ENCODE data around the gene KRTAP5-11.
"Not testable (repeated sequence)": the region's sequence is repeated elsewhere in the genome, so short reads cannot be mapped to it uniquely, and the experiment has no call there.

The KRTAP5-11 gene, protein sequence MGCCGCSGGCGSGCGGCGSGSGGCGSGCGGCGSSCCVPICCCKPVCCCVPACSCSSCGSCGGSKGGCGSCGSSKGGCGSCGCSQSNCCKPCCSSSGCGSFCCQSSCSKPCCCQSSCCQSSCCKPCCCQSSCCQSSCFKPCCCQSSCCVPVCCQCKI

DNA sequence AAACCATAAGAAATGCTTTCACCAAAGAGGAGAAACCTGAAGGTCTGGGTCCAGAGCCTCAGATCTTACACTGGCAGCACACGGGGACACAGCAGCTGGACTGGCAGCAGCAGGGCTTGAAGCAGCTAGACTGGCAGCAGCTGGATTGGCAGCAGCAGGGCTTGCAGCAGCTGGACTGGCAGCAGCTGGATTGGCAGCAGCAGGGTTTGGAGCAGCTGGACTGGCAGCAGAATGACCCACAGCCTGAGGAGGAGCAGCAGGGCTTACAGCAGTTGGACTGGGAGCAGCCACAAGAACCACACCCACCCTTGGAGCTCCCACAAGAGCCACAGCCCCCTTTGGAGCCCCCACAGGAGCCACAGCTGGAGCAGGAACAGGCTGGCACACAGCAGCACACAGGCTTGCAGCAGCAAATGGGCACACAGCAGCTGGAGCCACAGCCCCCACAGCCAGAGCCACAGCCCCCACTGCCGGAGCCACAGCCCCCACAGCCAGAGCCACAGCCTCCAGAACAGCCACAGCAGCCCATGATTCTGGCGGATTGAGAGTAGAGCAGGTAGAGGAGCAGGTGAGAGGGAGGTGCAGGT, at the start of gene KRTAP5-11:
Gene KRTAP5-11 (minus strand): TSS at position 567 of the 587 bp plus-strand sequence. CDS start 38 bp downstream, at position 529.
- DNase-seq = no peak

GRCh38 chr11:71631551-71631950, 48.9 kb upstream of the KRTAP5-11 start:
- DNase-seq = not testable (repeated sequence)

DNA sequence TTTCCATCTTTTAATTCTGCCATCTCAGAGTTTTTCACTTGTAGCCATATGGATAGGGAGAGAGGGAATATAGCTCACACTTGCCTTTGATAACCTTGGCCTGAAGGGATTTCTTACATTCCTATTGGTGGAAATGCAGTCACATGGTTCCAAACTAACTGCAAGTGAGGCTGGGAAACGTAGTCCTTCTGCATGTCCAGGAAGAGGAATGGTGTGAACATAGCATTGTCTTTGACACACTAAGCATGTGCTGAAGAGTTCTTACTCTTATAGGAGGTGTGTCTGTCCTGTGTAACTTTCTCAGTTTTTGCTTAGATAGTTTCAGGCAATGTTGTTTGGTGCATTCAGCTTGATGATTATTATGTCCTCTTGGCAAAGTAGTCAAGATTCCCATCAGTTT, 47.4 kb upstream of the KRTAP5-11 start:
- not testable (repeated sequence) for DNase-seq

DNA sequence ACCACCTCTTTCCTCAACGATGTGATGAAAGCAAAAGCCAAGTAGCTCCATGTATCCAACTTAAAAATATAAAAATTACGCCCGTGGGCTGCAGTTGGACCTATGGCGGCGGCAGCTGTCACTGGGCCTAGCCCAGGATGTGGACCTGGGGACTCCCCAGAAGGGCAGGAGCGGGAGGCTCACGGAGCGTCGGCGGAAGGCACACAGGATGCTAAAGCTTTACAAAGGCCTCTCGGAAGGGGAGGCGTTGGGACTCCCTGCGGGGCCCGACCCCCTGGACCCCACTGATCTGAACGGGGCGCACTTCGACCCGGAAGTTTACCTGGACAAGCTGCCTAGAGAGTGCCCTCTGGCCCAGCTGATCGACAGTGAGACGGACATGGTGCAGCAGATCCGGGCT, 46.3 kb upstream of the KRTAP5-11 start:
- DNase-seq = not testable (repeated sequence)

DNA sequence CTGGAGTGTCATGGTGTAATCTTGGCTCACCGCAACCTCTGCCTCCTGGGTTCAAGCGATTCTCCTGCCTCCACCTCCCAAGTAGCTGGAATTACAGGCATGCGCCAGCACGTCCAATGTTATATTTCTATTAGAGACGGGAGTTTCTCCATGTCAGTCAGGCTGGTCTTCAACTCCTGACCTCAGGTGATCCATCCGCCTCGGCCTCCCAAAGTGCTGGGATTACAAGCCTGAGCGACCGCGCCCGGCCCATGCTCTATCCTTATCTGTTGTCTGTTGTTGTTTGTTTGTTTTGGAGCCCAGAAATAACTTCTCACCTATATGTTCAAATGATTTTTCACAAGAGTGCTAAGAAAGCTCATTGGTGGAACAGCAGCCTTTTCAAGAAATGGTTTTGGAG, 40.6 kb upstream of the KRTAP5-11 start:
- DNase-seq = not testable (repeated sequence)

- DNase-seq = not testable (repeated sequence)
These were observed 39.9 kb upstream of the KRTAP5-11 start for GRCh38 chr11:71622561-71622960.

GRCh38 chr11:71615003-71615402, 32.3 kb upstream of the KRTAP5-11 start:
- DNase-seq = not testable (repeated sequence)

- not testable (repeated sequence) for DNase-seq
These were observed 31.8 kb upstream of the KRTAP5-11 start for GRCh38 chr11:71614366-71614917.

GRCh38 chr11:71613931-71614330, 31.3 kb upstream of the KRTAP5-11 start:
- not testable (repeated sequence) for DNase-seq

GRCh38 chr11:71611218-71611910, 28.7 kb upstream of the KRTAP5-11 start:
- DNase-seq = not testable (repeated sequence)

GRCh38 chr11:71608272-71608671, 25.6 kb upstream of the KRTAP5-11 start:
- DNase-seq = peak; percentile 54

GRCh38 chr11:71607520-71608216, 25.0 kb upstream of the KRTAP5-11 start:
- peak; percentile 58 for DNase-seq

DNA sequence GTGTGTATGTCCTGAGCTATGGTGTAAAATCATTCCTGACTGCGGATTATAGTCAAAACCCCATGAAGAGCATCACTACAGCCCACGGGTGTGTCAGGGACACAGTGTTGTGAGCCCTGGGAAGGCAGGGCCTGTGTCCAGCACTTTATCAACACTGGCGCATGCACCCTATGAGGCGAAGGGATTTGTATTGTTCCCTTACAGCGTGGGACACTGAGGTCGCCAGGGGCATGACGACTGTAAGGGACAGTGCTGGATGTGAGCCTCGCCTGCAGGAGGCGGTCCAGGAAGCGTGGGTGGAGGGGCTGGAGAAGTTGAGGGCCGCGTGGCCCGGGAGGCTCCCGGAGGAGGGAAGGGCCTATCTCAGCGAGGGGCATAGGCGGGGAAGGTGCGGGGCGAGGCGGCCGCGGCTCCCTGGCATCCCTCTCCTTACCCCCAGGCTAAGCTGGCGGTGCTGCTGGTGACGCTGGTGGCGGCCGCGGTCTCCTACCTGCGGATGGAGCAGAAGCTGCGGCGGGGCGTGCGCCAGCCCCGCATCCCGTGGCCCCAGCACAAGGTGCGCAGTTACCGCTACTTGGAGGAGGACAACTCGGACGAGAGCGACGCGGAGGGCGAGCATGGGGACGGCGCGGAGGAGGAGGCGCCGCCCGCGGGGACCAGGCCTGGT, 24.3 kb upstream of the KRTAP5-11 start:
- peak; percentile 55 for DNase-seq

DNA sequence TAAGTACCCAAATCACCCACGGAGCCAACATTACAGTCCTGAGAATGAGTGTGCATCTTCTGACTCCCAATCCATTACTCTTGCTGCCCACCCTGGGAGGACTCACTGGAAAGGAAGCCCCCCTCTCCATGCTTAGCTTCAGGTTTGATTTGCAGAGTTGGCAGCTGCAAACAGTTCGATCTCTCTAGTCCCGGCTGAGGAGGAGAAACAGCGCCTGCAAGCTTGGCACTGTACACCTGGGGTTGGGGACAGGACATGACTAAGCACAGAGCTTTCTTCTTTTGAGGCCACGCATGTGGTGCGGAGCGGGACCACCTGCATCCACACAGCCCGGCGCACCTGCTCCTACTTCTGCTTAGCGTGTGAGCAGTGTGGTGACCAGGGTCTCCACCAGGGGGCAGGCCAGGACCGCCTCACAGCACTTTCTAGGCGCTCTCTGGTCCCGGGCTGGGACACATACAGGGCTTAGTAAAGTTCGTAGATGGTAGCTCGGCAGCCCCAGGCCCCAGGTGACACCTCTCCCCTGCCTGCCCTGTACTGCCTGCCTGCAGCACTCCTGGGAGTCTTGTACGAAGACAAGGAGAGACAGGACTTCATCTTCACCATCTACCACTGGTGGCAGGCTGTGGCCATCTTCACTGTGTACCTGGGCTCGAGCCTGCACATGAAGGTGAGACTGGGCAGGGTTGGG, 22.3 kb upstream of the KRTAP5-11 start:
- peak; percentile 63 for DNase-seq

- not testable (repeated sequence) for DNase-seq
These were observed 20.5 kb upstream of the KRTAP5-11 start for GRCh38 chr11:71603221-71603620.

DNA sequence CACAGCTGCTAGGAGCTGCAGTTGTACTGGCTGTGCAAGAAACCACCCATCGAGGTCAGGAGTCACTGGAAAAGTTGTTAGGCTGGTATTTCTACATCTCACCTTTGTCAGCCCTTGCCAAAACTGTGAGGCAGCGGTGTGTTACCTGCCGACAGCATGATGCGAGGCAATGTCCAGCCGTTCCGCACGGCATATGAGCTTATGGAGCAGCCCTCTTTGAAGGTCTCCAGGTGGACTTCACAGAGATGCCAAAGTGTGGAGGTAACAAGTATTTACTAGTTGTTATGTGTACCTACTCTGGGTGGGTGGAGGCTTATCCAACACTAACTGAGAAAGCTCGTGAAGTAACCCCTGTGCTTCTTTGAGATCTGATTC, 6.9 kb upstream of the KRTAP5-11 start:
- DNase-seq = not testable (repeated sequence)

DNA sequence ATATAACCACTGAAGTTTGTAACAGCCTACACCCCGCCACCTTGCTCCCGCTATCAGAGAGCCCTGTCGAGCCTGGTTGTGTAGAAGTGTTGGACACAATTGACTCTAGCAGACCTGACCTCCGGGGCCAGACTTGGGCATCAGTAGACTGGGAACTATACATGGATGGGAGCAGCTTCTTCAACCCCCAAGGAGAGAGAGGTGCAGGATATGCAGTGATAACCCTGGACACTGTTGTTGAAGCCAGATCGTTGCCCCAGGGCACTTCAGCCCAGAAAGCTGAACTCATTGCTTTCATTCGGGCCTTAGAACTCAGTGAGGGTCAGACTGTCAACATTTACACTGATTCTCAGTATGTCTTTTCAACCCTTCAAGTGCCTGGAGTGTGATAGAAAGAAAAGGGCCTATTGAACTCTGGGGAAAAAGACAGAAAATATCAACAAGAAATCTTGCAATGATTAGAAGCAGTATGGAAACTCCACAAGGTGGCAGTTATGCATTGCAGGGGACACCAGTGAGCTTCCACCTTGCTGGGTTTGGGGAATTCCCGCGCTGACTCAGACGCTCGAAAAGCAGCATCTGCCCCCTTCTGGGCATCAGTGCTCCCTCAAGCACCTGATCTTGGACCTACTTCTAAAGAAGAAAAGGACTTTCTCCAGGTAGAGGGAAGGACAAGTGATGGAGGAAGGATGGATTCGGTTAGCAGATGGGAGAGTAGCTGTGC, 6.3 kb upstream of the KRTAP5-11 start:
- DNase-seq = peak; percentile 64

DNA sequence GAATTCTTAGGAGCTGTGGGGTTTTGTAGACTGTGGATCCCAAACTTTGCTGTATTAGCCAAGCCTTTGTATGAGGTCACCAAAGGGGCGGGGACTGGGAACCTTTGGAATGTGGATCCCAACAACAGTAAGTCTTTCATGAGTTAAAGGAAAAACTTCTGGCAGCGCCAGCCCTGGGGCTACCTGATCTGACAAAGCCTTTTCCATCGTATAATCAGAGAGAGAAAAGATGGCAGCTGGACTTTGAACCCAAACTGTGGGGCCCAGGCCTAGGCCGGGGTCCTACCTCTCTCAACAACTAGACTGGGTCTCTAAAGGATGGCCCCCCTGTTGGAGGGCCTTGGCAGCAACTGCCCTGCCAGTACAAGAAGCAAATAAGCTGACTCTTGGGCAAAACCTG, 5.6 kb upstream of the KRTAP5-11 start:
- DNase-seq = not testable (repeated sequence)

DNA sequence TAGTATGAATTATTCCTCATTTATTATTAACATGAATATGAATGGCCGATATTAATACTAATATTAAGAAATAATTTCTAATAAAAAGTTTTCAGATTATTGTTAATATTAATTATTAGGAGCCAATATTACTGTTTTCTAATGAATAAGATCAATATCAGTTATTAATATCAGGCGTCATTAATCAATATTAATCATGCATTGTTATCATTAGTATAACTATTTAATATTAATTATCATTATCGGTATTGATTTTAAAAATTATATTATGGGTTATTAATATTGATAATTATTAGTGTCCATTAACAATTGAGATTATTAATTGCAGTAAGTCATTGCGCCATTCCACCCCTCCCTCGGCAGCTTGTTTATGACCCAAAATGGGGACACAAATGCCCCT, 3.0 kb upstream of the KRTAP5-11 start:
- not testable (repeated sequence) for DNase-seq

GRCh38 chr11:71582969-71583368, 294 bp upstream of the KRTAP5-11 start:
- DNase-seq = not testable (repeated sequence)

DNA sequence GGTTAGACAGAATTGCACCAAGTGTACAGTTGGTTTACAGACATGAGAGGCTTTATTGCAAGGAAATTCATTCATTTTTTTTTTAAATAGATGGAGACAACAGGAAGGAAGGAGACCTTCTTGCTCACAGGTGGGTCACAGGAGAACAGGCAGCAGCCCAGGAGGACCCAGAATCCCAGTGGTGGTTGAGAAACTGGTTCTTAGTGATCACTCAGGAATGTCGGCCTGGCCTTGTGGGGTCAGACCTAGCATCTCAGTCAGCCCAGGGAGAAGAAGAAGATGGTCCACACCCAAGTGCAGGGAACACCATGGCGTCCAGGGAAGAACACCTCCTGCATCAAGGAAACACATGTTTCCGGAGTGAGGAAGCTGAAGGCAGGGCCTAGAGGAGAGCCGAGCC, 849 bp downstream of the KRTAP5-11 start:
- no peak for DNase-seq

Data from activated CD8-positive, alpha-beta memory T cell treated with anti-CD3 and anti-CD28 coated beads for 24 hours (primary cell).